OCI-LY1 (cell line): ENCODE data around the gene CCDC85A.

ENCODE experiments used
- H2AFZ ChIP-seq: fragments of 200-600 bp; sonication (generic), shearing (Covaris generic); 2 replicates; pipeline ENCODE4 v1.6.0; 2014; ENCODE audit warnings: antibody characterized with exemption, mild to moderate bottlenecking, low read length
- H3F3A ChIP-seq: fragments of 200-600 bp; sonication (generic), shearing (Covaris generic); 2 replicates; pipeline ENCODE4 v1.6.0; 2014; ENCODE audit warnings: mild to moderate bottlenecking, antibody characterized with exemption, low read length, moderate library complexity; ENCODE audit not compliant: insufficient read depth
- H3K27ac ChIP-seq: fragments of 200-600 bp; sonication (generic); 2 replicates; pipeline ENCODE4 v1.5.1; 2014; ENCODE audit warnings: low read length, mixed run types, mild to moderate bottlenecking, low read depth; ENCODE audit not compliant: poor library complexity, severe bottlenecking
- H3K27me3 ChIP-seq: fragments of 200-600 bp; sonication (generic); 2 replicates; pipeline ENCODE4 v1.6.0; 2014; ENCODE audit warnings: antibody characterized with exemption, mild to moderate bottlenecking, low read length, moderate library complexity; ENCODE audit not compliant: insufficient read depth
- H3K36me3 ChIP-seq: fragments of 200-600 bp; sonication (generic); 2 replicates; pipeline ENCODE4 v1.6.1; 2014; ENCODE audit warnings: mild to moderate bottlenecking, antibody characterized with exemption, low read length, moderate library complexity, mixed read lengths; ENCODE audit not compliant: insufficient read depth
- H3K4me1 ChIP-seq: fragments of 200-600 bp; sonication (generic); 2 replicates; pipeline ENCODE4 v1.5.1; 2014; ENCODE audit warnings: mild to moderate bottlenecking, low read length, moderate library complexity; ENCODE audit not compliant: insufficient read depth, severe bottlenecking
- H3K4me2 ChIP-seq: fragments of 200-600 bp; sonication (generic), shearing (Covaris generic); 2 replicates; pipeline ENCODE4 v1.6.1; 2014; ENCODE audit warnings: low read length
- H3K4me3 ChIP-seq: fragments of 200-600 bp; sonication (generic); 2 replicates; pipeline ENCODE4 v1.5.1; 2014; ENCODE audit warnings: low read length, low read depth, mild to moderate bottlenecking, mixed read lengths; ENCODE audit not compliant: poor library complexity, severe bottlenecking
- H3K79me2 ChIP-seq: fragments of 200-600 bp; shearing (Covaris generic); 2 replicates; pipeline ENCODE4 v1.6.1; 2016; ENCODE audit warnings: mixed run types, low read length, mixed read lengths; ENCODE audit not compliant: insufficient read depth
- H3K9ac ChIP-seq: fragments of 200-600 bp; sonication (generic), shearing (Covaris generic); 2 replicates; pipeline ENCODE4 v1.6.1; 2014; ENCODE audit warnings: mild to moderate bottlenecking, low read length, mixed read lengths
- H3K9me2 ChIP-seq: fragments of 200-600 bp; sonication (generic), shearing (Covaris generic); 2 replicates; pipeline ENCODE4 v1.6.1; 2014; ENCODE audit warnings: low read depth, mild to moderate bottlenecking, low read length, mixed read lengths
- H3K9me3 ChIP-seq: fragments of 200-600 bp; shearing (Covaris generic); 2 replicates; pipeline ENCODE4 v1.6.1; 2014; ENCODE audit warnings: low read length, mixed read lengths
- H4K20me1 ChIP-seq: fragments of 200-600 bp; sonication (generic), shearing (Covaris generic); 2 replicates; pipeline ENCODE4 v1.6.0; 2016; ENCODE audit warnings: mild to moderate bottlenecking, low read length; ENCODE audit not compliant: insufficient read depth
- EZH2 ChIP-seq: fragments of 200-600 bp; sonication (generic), shearing (Covaris generic); IDR thresholded peaks from 2 replicates; pipeline ENCODE4 v1.8.0; 2017; ENCODE audit warnings: borderline replicate concordance, mixed run types, mild to moderate bottlenecking, antibody characterized with exemption, low read length, moderate library complexity, mixed read lengths
- TF ChIP-seq, protein P1 (sequence below): fragments of 200-600 bp; sonication (generic), shearing (Covaris generic); IDR thresholded peaks from 2 replicates; pipeline ENCODE4 v1.5.1; 2017; ENCODE audit warnings: mild to moderate bottlenecking, antibody characterized with exemption, low read length, moderate library complexity, mixed read lengths

CCDC85A gene

DNA sequence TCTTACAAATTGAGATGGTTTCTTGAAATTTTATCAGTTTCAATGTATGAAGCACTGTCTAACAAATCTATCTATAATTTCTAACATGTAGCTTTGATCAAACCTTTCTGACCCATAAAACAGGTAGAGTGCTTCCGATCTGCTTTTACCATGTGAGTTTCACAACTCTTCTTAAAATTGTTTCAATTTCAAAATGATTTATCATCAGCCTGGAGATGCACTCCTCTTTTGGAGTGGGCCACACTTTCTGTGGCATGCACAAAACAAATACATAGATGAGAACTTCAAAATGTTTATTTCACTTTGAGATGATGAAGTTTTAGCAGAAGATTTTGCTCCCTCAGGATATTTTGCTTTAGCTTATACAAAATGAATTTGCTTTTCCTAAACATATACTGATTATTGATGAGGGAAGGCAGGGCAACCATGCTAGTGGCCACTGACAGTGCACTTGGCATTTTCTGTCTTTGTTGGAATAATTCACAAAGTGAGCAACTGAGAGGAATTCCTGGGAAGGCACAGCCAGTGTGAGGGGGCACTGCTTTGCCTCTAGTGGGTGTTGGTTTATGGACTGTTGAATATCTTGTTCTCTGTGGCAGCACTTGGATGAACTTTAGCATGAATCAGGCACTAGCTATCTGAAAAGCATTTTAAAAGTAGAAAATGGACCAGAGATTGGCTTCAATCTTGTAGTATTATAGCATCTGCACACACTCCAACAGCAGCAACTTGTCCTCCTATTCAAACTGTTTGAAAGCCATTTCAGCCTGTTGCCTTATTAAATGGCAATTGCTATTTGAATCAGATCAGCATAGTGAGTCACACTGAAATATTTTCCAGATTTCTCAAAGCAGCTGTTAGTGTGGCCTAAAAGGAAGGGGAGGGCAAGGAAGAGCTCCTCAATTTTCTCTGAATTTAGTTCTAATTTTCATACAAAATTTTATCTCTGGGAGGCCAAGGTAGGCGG lies 193.2 kb downstream of the CCDC85A start:
- Histone ChIP-seq H3K9ac (no peak overlapping the region), H3K27me3 (no peaks in the 10 kb centered on the region), H3K36me3 (no peaks in the 10 kb centered on the region), H3K4me3 (no peak overlapping the region), H3K79me2 (no peaks in the 10 kb centered on the region), H3K9me3 (no peaks in the 10 kb centered on the region), H3F3A (no peaks in the 10 kb centered on the region), H2AFZ (no peak overlapping the region), H3K4me2 (no peak overlapping the region), H4K20me1 (no peaks in the 10 kb centered on the region), H3K9me2 (no peaks in the 10 kb centered on the region), H3K4me1 (no peaks in the 10 kb centered on the region), H3K27ac (no peak overlapping the region)
- TF ChIP-seq, protein P1, sequence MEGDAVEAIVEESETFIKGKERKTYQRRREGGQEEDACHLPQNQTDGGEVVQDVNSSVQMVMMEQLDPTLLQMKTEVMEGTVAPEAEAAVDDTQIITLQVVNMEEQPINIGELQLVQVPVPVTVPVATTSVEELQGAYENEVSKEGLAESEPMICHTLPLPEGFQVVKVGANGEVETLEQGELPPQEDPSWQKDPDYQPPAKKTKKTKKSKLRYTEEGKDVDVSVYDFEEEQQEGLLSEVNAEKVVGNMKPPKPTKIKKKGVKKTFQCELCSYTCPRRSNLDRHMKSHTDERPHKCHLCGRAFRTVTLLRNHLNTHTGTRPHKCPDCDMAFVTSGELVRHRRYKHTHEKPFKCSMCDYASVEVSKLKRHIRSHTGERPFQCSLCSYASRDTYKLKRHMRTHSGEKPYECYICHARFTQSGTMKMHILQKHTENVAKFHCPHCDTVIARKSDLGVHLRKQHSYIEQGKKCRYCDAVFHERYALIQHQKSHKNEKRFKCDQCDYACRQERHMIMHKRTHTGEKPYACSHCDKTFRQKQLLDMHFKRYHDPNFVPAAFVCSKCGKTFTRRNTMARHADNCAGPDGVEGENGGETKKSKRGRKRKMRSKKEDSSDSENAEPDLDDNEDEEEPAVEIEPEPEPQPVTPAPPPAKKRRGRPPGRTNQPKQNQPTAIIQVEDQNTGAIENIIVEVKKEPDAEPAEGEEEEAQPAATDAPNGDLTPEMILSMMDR, result no peak
- TF ChIP-seq EZH2, result no peak

DNA sequence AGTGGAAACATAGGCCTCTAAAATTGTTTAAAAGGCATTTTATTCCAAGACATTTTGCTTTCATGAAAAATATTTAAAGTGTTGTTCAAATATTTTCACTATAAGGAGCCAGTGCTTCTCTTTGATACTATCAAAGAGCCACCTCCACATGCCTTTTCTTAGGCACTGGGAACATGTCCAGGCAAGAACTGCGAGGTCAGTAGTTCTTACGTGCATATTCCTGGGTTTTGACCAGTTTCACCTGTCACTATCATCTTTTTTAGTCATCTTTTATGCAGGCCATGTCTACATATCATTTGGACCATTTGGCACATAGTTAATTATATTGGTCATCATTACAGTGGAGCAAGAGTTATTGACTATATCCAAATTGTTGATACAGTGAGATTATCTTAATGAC lies 195.3 kb downstream of the CCDC85A start:
- Histone ChIP-seq H4K20me1 (no peaks in the 10 kb centered on the region), H3K79me2 (no peaks in the 10 kb centered on the region), H3K9me3 (no peaks in the 10 kb centered on the region), H2AFZ (no peak overlapping the region), H3F3A (no peaks in the 10 kb centered on the region), H3K27me3 (no peaks in the 10 kb centered on the region), H3K4me1 (no peaks in the 10 kb centered on the region), H3K36me3 (no peaks in the 10 kb centered on the region), H3K4me2 (no peak overlapping the region), H3K27ac (no peak overlapping the region), H3K4me3 (no peak overlapping the region), H3K9ac (no peak overlapping the region), H3K9me2 (no peaks in the 10 kb centered on the region)
- TF ChIP-seq, protein P1, result no peak
- no peak for TF ChIP-seq EZH2

DNA sequence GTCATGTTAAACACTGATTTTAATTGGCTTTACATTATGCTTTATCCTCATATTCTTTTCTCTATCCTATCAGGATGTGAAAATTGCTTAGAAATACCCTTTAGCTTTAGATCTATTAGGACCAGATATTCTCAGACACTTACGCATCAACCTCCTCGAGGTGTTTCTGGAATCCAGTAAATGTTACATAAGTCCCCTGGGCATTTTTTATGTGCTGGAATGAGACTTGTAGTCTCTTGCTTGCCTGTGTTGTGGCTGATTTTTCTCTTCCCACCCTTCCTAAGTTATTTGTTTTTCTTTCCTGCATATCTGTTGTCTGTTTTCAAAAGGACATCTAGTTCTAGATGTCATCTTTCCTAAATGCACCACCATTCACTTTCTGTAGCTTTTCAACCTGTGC lies 197.1 kb downstream of the CCDC85A start:
- no peak overlapping the region for H3K9ac ChIP-seq
- no peaks in the 10 kb centered on the region for H3K79me2 ChIP-seq
- no peaks in the 10 kb centered on the region for H3K27me3 ChIP-seq
- H3F3A ChIP-seq, result no peaks in the 10 kb centered on the region
- no peak overlapping the region for H3K4me2 ChIP-seq
- no peaks in the 10 kb centered on the region for H3K36me3 ChIP-seq
- H3K4me3 ChIP-seq, result no peak overlapping the region
- no peak overlapping the region for H2AFZ ChIP-seq
- TF ChIP-seq, protein P1, result no peak
- no peak for TF ChIP-seq EZH2
- no peaks in the 10 kb centered on the region for H4K20me1 ChIP-seq
- no peaks in the 10 kb centered on the region for H3K4me1 ChIP-seq
- H3K9me2 ChIP-seq, result no peaks in the 10 kb centered on the region
- H3K9me3 ChIP-seq, result no peaks in the 10 kb centered on the region
- H3K27ac ChIP-seq, result no peak overlapping the region
